B cell (primary cell): ENCODE results near the gene LMAN2.

Experiments
- CTCF ChIP-seq: fragments of 200-600 bp; IDR thresholded peaks from one replicate; pipeline ENCODE4 v1.8.0; 2022; ENCODE audit warnings: antibody characterized with exemption, mild to moderate bottlenecking
- EZH2 ChIP-seq: IDR thresholded peaks from 2 replicates; pipeline ENCODE4 v1.6.1; 2012; ENCODE audit warnings: borderline replicate concordance, low read depth, mild to moderate bottlenecking, moderate library complexity, low read length; ENCODE audit not compliant: insufficient read depth, poor library complexity, severe bottlenecking

GRCh38 chr5:177311392-177311722 lies 40.1 kb downstream of the LMAN2 start:
- no peak for TF ChIP-seq CTCF
- no peak for TF ChIP-seq EZH2
